ENCODE data around the gene VAV2. TPM values are rescaled to one million over a fixed set of nuclear protein-coding genes. Genes with fewer than 3 reads are reported as not detected.

VAV2 gene
- total and polyA plus RNA-seq, 11 donors: 3.3 to 9.9 (median 5.3) TPM

GRCh38 chr9:133806623-133807010 is 185.5 kb downstream of the VAV2 start:
- Histone ChIP-seq H3K4me3 (no peak overlapping the region), H3K36me3 (peaks cover 0 to 25% (median 0%) of the 10 kb centered on the region in 9 donors), H3K27me3 (no peaks in the 10 kb centered on the region), H3K4me1 (no peaks in the 10 kb centered on the region), H3K9me3 (no peaks in the 10 kb centered on the region), H3K27ac (no peak overlapping the region)
- DNase-seq (no peak), ATAC-seq (no peak)
- WGBS, 4 donors: 96 to 98% (median 96%) methylated on average over 12 to 17 of the region's 17 CpGs
- intact Hi-C loops (cut with DNase I): no loop called here
- TF ChIP-seq CTCF (IDR thresholded peaks at IDR 0.05): no peak
- TF ChIP-seq POLR2A (IDR thresholded peaks at IDR 0.05): no peak

- H3K36me3 ChIP-seq: peaks cover 0 to 29% (median 0%) of the 10 kb centered on the region in 9 donors
- no peak overlapping the region for H3K4me3 ChIP-seq
- H3K27me3 ChIP-seq: no peaks in the 10 kb centered on the region
- TF ChIP-seq POLR2A (IDR thresholded peaks at IDR 0.05) (no peak), CTCF (IDR thresholded peaks at IDR 0.05) (no peak)
- ATAC-seq (no peak), DNase-seq (no peak)
- H3K4me1 ChIP-seq: no peaks in the 10 kb centered on the region
- H3K9me3 ChIP-seq: no peaks in the 10 kb centered on the region
- intact Hi-C loops (cut with DNase I): no loop called here
- 96 to 97% (median 97%) methylated on average over 13 to 32 of the region's 32 CpGs for WGBS, 4 donors
- no peak overlapping the region for H3K27ac ChIP-seq
These were observed 186.1 kb downstream of the VAV2 start for GRCh38 chr9:133805876-133806622.

- intact Hi-C loops (cut with DNase I): no loop called here
- Histone ChIP-seq H3K27ac (no peak overlapping the region), H3K4me1 (no peaks in the 10 kb centered on the region), H3K27me3 (no peaks in the 10 kb centered on the region), H3K36me3 (peaks cover 0 to 28% (median 0%) of the 10 kb centered on the region in 9 donors), H3K9me3 (no peaks in the 10 kb centered on the region), H3K4me3 (no peak overlapping the region)
- no peak for ATAC-seq
- DNase-seq: no peak
- WGBS, 4 donors: 85 to 96% (median 94%) methylated on average over 17 of the region's 17 CpGs
- TF ChIP-seq CTCF (IDR thresholded peaks at IDR 0.05): no peak
- TF ChIP-seq POLR2A (IDR thresholded peaks at IDR 0.05): no peak
These were observed 187.9 kb downstream of the VAV2 start for GRCh38 chr9:133804199-133804598.

- H3K9me3 ChIP-seq: no peaks in the 10 kb centered on the region
- no peaks in the 10 kb centered on the region for H3K27me3 ChIP-seq
- no peaks in the 10 kb centered on the region for H3K4me1 ChIP-seq
- no peak overlapping the region for H3K27ac ChIP-seq
- no peak overlapping the region for H3K4me3 ChIP-seq
- peaks cover 0 to 23% (median 0%) of the 10 kb centered on the region in 9 donors for H3K36me3 ChIP-seq
- WGBS, 4 donors: 92 to 97% (median 93%) methylated on average over 13 of the region's 13 CpGs
- intact Hi-C loops (cut with DNase I): no loop called here
- no peak for TF ChIP-seq POLR2A (IDR thresholded peaks at IDR 0.05)
- TF ChIP-seq CTCF (IDR thresholded peaks at IDR 0.05): no peak
- no peak for ATAC-seq
- DNase-seq: no peak
These were observed 188.4 kb downstream of the VAV2 start for GRCh38 chr9:133803745-133804144.

All from heart left ventricle (tissue), 16 donors.